ENCODE data around the gene ASB10.

DNA sequence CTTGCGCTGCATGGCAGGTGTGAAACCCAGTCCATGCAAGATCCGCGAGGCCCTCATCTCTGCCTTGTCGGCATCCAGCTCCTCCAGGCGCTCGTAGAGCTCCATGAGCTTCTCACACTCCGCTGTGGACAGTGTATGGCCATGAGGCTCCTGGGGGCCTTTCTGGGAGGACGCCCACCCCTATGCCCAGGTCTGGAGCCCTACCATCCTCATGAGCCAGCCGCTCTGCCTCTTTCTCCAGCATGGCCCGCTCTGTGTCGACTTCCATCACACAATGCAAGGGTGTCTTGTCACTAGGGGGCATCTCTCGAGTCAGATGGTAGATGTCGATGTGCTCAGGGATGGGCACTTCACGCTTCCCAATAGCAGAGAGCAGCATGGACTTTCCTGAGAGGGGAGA, 36.7 kb upstream of the ASB10 start:
- TF ChIP-seq, protein P1, sequence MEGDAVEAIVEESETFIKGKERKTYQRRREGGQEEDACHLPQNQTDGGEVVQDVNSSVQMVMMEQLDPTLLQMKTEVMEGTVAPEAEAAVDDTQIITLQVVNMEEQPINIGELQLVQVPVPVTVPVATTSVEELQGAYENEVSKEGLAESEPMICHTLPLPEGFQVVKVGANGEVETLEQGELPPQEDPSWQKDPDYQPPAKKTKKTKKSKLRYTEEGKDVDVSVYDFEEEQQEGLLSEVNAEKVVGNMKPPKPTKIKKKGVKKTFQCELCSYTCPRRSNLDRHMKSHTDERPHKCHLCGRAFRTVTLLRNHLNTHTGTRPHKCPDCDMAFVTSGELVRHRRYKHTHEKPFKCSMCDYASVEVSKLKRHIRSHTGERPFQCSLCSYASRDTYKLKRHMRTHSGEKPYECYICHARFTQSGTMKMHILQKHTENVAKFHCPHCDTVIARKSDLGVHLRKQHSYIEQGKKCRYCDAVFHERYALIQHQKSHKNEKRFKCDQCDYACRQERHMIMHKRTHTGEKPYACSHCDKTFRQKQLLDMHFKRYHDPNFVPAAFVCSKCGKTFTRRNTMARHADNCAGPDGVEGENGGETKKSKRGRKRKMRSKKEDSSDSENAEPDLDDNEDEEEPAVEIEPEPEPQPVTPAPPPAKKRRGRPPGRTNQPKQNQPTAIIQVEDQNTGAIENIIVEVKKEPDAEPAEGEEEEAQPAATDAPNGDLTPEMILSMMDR (IDR thresholded peaks at IDR 0.05; ENCODE audit: low read depth, low read length, missing input control), result no peak
- TF ChIP-seq, protein P2, sequence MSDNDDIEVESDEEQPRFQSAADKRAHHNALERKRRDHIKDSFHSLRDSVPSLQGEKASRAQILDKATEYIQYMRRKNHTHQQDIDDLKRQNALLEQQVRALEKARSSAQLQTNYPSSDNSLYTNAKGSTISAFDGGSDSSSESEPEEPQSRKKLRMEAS (IDR thresholded peaks at IDR 0.05), result no peak
- TF ChIP-seq JUND (IDR thresholded peaks at IDR 0.05) (no peak), EGR1 (IDR thresholded peaks at IDR 0.05; ENCODE audit: low read depth in 2 of 2) (no peak), GABPA (IDR thresholded peaks at IDR 0.05 in 1 of 2, conservative IDR thresholded peaks at IDR 0.05 in 1 of 2) (no peak), YY1 (IDR thresholded peaks at IDR 0.05) (no peak), RAD21 (IDR thresholded peaks at IDR 0.05) (no peak), SP1 (IDR thresholded peaks at IDR 0.05) (no peak), FOXA1 (IDR thresholded peaks at IDR 0.05) (no peak), TAF1 (conservative IDR thresholded peaks at IDR 0.05) (no peak)
- TF ChIP-seq, protein P3, sequence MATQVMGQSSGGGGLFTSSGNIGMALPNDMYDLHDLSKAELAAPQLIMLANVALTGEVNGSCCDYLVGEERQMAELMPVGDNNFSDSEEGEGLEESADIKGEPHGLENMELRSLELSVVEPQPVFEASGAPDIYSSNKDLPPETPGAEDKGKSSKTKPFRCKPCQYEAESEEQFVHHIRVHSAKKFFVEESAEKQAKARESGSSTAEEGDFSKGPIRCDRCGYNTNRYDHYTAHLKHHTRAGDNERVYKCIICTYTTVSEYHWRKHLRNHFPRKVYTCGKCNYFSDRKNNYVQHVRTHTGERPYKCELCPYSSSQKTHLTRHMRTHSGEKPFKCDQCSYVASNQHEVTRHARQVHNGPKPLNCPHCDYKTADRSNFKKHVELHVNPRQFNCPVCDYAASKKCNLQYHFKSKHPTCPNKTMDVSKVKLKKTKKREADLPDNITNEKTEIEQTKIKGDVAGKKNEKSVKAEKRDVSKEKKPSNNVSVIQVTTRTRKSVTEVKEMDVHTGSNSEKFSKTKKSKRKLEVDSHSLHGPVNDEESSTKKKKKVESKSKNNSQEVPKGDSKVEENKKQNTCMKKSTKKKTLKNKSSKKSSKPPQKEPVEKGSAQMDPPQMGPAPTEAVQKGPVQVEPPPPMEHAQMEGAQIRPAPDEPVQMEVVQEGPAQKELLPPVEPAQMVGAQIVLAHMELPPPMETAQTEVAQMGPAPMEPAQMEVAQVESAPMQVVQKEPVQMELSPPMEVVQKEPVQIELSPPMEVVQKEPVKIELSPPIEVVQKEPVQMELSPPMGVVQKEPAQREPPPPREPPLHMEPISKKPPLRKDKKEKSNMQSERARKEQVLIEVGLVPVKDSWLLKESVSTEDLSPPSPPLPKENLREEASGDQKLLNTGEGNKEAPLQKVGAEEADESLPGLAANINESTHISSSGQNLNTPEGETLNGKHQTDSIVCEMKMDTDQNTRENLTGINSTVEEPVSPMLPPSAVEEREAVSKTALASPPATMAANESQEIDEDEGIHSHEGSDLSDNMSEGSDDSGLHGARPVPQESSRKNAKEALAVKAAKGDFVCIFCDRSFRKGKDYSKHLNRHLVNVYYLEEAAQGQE (IDR thresholded peaks at IDR 0.05), result no peak
- TF ChIP-seq, protein P4, sequence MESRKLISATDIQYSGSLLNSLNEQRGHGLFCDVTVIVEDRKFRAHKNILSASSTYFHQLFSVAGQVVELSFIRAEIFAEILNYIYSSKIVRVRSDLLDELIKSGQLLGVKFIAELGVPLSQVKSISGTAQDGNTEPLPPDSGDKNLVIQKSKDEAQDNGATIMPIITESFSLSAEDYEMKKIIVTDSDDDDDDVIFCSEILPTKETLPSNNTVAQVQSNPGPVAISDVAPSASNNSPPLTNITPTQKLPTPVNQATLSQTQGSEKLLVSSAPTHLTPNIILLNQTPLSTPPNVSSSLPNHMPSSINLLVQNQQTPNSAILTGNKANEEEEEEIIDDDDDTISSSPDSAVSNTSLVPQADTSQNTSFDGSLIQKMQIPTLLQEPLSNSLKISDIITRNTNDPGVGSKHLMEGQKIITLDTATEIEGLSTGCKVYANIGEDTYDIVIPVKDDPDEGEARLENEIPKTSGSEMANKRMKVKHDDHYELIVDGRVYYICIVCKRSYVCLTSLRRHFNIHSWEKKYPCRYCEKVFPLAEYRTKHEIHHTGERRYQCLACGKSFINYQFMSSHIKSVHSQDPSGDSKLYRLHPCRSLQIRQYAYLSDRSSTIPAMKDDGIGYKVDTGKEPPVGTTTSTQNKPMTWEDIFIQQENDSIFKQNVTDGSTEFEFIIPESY (IDR thresholded peaks at IDR 0.05), result no peak
- TF ChIP-seq, protein P5, sequence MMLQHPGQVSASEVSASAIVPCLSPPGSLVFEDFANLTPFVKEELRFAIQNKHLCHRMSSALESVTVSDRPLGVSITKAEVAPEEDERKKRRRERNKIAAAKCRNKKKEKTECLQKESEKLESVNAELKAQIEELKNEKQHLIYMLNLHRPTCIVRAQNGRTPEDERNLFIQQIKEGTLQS (IDR thresholded peaks at IDR 0.05), result no peak

All from liver (tissue), 3 donors.